IMR-90 (cell line): ENCODE measurements around the gene PTPRK. TPM values are rescaled to one million over a fixed set of nuclear protein-coding genes. Genes with fewer than 3 reads are reported as not detected.

Experiments used
- ATAC-seq: fragments of 200-7000 bp; cut with Tn5 transposase; 2 replicates; pipeline ENCODE4 v1.9.1; 2020; ENCODE audit warnings: low read depth, mild to moderate bottlenecking, moderate library complexity
- BruUV-seq: library from RNA; stranded (reverse); fragments of 400-500 nt; replicated peaks from 2 replicates; lab custom pipeline; 2021; lab: Mats Ljungman, UMichigan
- CTCF ChIA-PET: fragments of 300-600 bp; formaldehyde crosslinking; extraction: SDS; loops from one replicate; lab custom pipeline; 2021; ENCODE audit warnings: antibody characterized with exemption; lab: Yijun Ruan, JAX
- POLR2A ChIA-PET: fragments of 300-600 bp; sonication (Branson Sonifier 250); formaldehyde crosslinking; loops from one replicate; lab custom pipeline; 2022; ENCODE audit warnings: antibody characterized with exemption; ENCODE audit not compliant: unreplicated experiment; lab: Charles Lee
- DNase-seq: peaks from one replicate; pipeline ENCODE4 v3.0.0; 2013
- H2AFZ ChIP-seq: replicated peaks from 2 replicates; pipeline ENCODE3; 2013; ENCODE audit warnings: low read length, mild to moderate bottlenecking; ENCODE audit not compliant: poor library complexity
- H2AK5ac ChIP-seq: 2 replicates; pipeline ENCODE4 v1.6.1; 2013; ENCODE audit warnings: low read depth, low read length, inconsistent platforms
- H2AK9ac ChIP-seq: replicated peaks from 2 replicates; pipeline ENCODE3; 2013; ENCODE audit warnings: mild to moderate bottlenecking, low read depth, low read length, moderate library complexity; ENCODE audit not compliant: poor library complexity
- H2BK120ac ChIP-seq: 2 replicates; pipeline ENCODE4 v1.6.1; 2013; ENCODE audit warnings: low read depth, low read length, inconsistent platforms
- H2BK15ac ChIP-seq: 3 replicates; pipeline ENCODE4 v1.6.1; 2013; ENCODE audit warnings: low read depth, low read length, inconsistent platforms
- H2BK20ac ChIP-seq: 2 replicates; pipeline ENCODE4 v1.6.1; 2013; ENCODE audit warnings: low read depth, mild to moderate bottlenecking, inconsistent platforms, low read length, moderate library complexity
- H2BK5ac ChIP-seq: 2 replicates; pipeline ENCODE4 v1.6.1; 2013; ENCODE audit warnings: mild to moderate bottlenecking, low read depth, low read length, inconsistent platforms; ENCODE audit not compliant: poor library complexity, severe bottlenecking
- H3K14ac ChIP-seq: replicated peaks from 2 replicates; pipeline ENCODE4 v1.6.1; 2013; ENCODE audit warnings: low read depth, low read length, inconsistent platforms
- H3K18ac ChIP-seq: 2 replicates; pipeline ENCODE4 v1.6.1; 2013; ENCODE audit warnings: low read depth, low read length, control low read depth
- H3K23ac ChIP-seq: 2 replicates; pipeline ENCODE4 v1.6.1; 2013; ENCODE audit warnings: low read depth, low read length, inconsistent platforms
- H3K27ac ChIP-seq: 2 replicates; pipeline ENCODE4 v1.5.1; 2013; ENCODE audit warnings: mild to moderate bottlenecking, control low read depth, low read length; ENCODE audit not compliant: insufficient read depth
- H3K27me3 ChIP-seq: 2 replicates; pipeline ENCODE4 v1.6.1; 2013; ENCODE audit warnings: low read length; ENCODE audit not compliant: control insufficient read depth, insufficient read depth
- H3K36me3 ChIP-seq: 2 replicates; pipeline ENCODE4 v1.6.1; 2013; ENCODE audit warnings: low read length, mixed read lengths; ENCODE audit not compliant: control insufficient read depth, insufficient read depth
- H3K4ac ChIP-seq: 2 replicates; pipeline ENCODE4 v1.6.1; 2013; ENCODE audit warnings: low read depth, low read length, inconsistent platforms
- H3K4me1 ChIP-seq: 2 replicates; pipeline ENCODE4 v1.6.1; 2013; ENCODE audit warnings: low read length, mixed read lengths; ENCODE audit not compliant: control insufficient read depth, insufficient read depth
- H3K4me2 ChIP-seq: 2 replicates; pipeline ENCODE4 v1.6.1; 2013; ENCODE audit warnings: low read depth, mild to moderate bottlenecking, control low read depth, low read length, moderate library complexity
- H3K4me3 ChIP-seq: 2 replicates; pipeline ENCODE4 v1.5.1; 2013; ENCODE audit warnings: low read depth, mild to moderate bottlenecking, control low read depth, low read length, moderate library complexity; ENCODE audit not compliant: insufficient read depth
- H3K56ac ChIP-seq: 2 replicates; pipeline ENCODE4 v1.6.1; 2013; ENCODE audit warnings: low read length, inconsistent platforms; ENCODE audit not compliant: insufficient read depth; ENCODE audit errors: extremely low read depth
- H3K79me1 ChIP-seq, 2 experiments: 2 replicates each; pipeline ENCODE4 v1.6.1; 2013; ENCODE audit warnings: low read length in 2 of 2, inconsistent platforms in 1 of 2, low read depth in 1 of 2
- H3K9ac ChIP-seq: 2 replicates; pipeline ENCODE4 v1.6.1; 2013; ENCODE audit warnings: low read depth, low read length, control low read depth
- H3K9me1 ChIP-seq: 2 replicates; pipeline ENCODE4 v1.6.1; 2013; ENCODE audit warnings: low read length, inconsistent platforms; ENCODE audit not compliant: insufficient read depth
- H3K9me3 ChIP-seq: 2 replicates; pipeline ENCODE4 v1.6.1; 2013; ENCODE audit warnings: low read length; ENCODE audit not compliant: control insufficient read depth, insufficient read depth
- H4K20me1 ChIP-seq: 2 replicates; pipeline ENCODE4 v1.6.1; 2013; ENCODE audit warnings: low read length, inconsistent platforms; ENCODE audit not compliant: insufficient read depth
- H4K5ac ChIP-seq: 2 replicates; pipeline ENCODE4 v1.6.1; 2013; ENCODE audit warnings: mild to moderate bottlenecking, low read depth, low read length, control low read depth
- H4K8ac ChIP-seq, 2 experiments: 2 replicates each; pipeline ENCODE4 v1.6.1; 2013; ENCODE audit warnings: low read depth in 2 of 2, low read length in 2 of 2, control low read depth in 1 of 2, inconsistent platforms in 1 of 2
- H4K91ac ChIP-seq: 2 replicates; pipeline ENCODE4 v1.6.1; 2013; ENCODE audit warnings: low read depth, low read length, inconsistent platforms; ENCODE audit not compliant: insufficient read depth
- BHLHE40 ChIP-seq: fragments of 150-350 bp; IDR thresholded peaks from 2 replicates; pipeline ENCODE4 v1.6.1; 2016; ENCODE audit warnings: mild to moderate bottlenecking, low read depth, low read length
- CEBPB ChIP-seq: IDR thresholded peaks from 2 replicates; pipeline ENCODE4 v1.6.1; 2012; ENCODE audit warnings: low read depth, low read length, improper control_type of control experiment
- ELK1 ChIP-seq: fragments of 150-350 bp; IDR thresholded peaks from 2 replicates; pipeline ENCODE4 v1.6.1; 2016; ENCODE audit warnings: low read depth, mild to moderate bottlenecking, low read length, moderate library complexity, borderline replicate concordance
- FOS ChIP-seq: fragments of 150-350 bp; IDR thresholded peaks from 2 replicates; pipeline ENCODE4 v1.6.1; 2016; ENCODE audit warnings: low read depth, low read length
- MAZ ChIP-seq: IDR thresholded peaks from 2 replicates; pipeline ENCODE4 v1.6.1; 2012; ENCODE audit warnings: low read depth, mild to moderate bottlenecking, low read length, improper control_type of control experiment, moderate library complexity, borderline replicate concordance
- MXI1 ChIP-seq: IDR thresholded peaks from 2 replicates; pipeline ENCODE4 v1.6.1; 2012; ENCODE audit warnings: low read depth, mild to moderate bottlenecking, low read length, moderate library complexity, borderline replicate concordance
- NFE2L2 ChIP-seq: fragments of 150-350 bp; IDR thresholded peaks from 2 replicates; pipeline ENCODE4 v1.6.1; 2016; ENCODE audit warnings: low read depth, mild to moderate bottlenecking, low read length
- RAD21 ChIP-seq: IDR thresholded peaks from 2 replicates; pipeline ENCODE4 v1.6.1; 2012; ENCODE audit warnings: low read length, improper control_type of control experiment
- SMC3 ChIP-seq: fragments of 150-350 bp; IDR thresholded peaks from 2 replicates; pipeline ENCODE4 v1.6.1; 2016; ENCODE audit warnings: low read depth, mild to moderate bottlenecking, antibody characterized with exemption, low read length, moderate library complexity
- WGBS, 2 experiments: methylation state at CpG; one replicate each; pipeline versions ENCODE4 v1.1.5 to v1.1.7; 2013; ENCODE audit warnings: missing lambda C conversion rate in 2 of 2; ENCODE audit not compliant: insufficient read length in 1 of 2; ENCODE audit errors: extremely low coverage in 2 of 2; 5-methylcytosine and 5-hydroxymethylcytosine counted together
- dilution Hi-C: fragments of 300-500 bp; cut with HindIII; formaldehyde crosslinking; loops from one replicate; pipeline ENCODE4 v1.14.3; 2018; ENCODE audit warnings: low sequenced_read_pairs; ENCODE audit not compliant: unreplicated experiment
- in situ Hi-C: fragments of 300-500 bp; cut with MboI; formaldehyde crosslinking; loops from 3 replicates; pipeline ENCODE4 v1.14.3; 2019; ENCODE audit warnings: low sequenced_read_pairs, inconsistent platforms, mixed read lengths
- intact Hi-C: fragments of 100-400 bp; cut with micrococcal nuclease; formaldehyde crosslinking; loops from 2 replicates; pipeline ENCODE4 v1.10.0; 2022
- polyA plus RNA-seq, 3 experiments: library from polyadenylated mRNA; depleted of rRNA; stranded (reverse); fragments of >200 nt; gene quantifications; 2 replicates each; pipeline ENCODE4 v1.2.3, GENCODE V29; 2012; ENCODE audit warnings: low replicate concordance in 1 of 3
- total RNA-seq: library from RNA; depleted of rRNA; stranded (reverse); fragments of >200 nt; gene quantifications from 2 replicates; pipeline ENCODE4 v1.2.3, GENCODE V29; 2012
- TF ChIP-seq, protein P1 (sequence below): fragments of 150-350 bp; IDR thresholded peaks from 2 replicates; pipeline ENCODE4 v1.6.1; 2017; ENCODE audit warnings: mild to moderate bottlenecking, antibody characterized with exemption, low read length, low read depth

The PTPRK gene
- total and polyA plus RNA-seq, 2 of the 4 experiments (the other 2 are of a cell fraction): 18.0 to 80.8 TPM

DNA sequence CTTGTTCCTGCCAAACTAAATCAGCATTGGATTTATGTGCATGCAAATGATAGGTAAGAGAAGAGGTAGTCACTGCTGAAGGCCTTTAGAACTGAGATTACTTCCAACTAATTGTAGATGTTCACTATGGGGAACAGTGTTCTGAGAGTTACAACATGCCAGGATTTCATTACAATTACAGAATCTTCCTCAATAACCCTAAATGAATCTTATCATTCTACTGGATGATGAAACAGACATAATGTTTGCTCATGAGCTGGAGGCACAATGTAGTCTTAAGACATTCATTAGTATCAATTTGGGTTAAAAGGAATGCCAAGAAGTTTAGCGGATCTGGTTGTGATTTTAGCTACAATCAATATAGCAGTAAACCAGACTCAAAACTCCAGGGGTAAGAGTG lies 370.6 kb downstream of the PTPRK start:
- Histone ChIP-seq H4K20me1 (no peaks in the 10 kb centered on the region), H2AK9ac (no peak overlapping the region), H3K4me2 (no peak overlapping the region), H2AFZ (no peak overlapping the region), H4K8ac (no peak overlapping the region), H4K91ac (no peak overlapping the region), H3K4me3 (no peak overlapping the region), H3K9me1 (no peaks in the 10 kb centered on the region), H3K27me3 (no peaks in the 10 kb centered on the region), H3K14ac (no peak overlapping the region), H3K23ac (no peak overlapping the region), H3K9ac (no peak overlapping the region), H3K9me3 (no peaks in the 10 kb centered on the region), H3K56ac (no peak overlapping the region), H2BK20ac (no peak overlapping the region), H2BK120ac (no peak overlapping the region), H2BK5ac (no peak overlapping the region), H2AK5ac (no peak overlapping the region), H3K4me1 (peaks cover 2% of the 10 kb centered on the region; the same call in 1 of the 2 replicates), H2BK15ac (no peak overlapping the region), H3K79me1 (peaks cover 2 to 7% of the 10 kb centered on the region in 2 experiments; a peak in 2 of 4 replicates), H3K27ac (no peak overlapping the region), H3K4ac (no peak overlapping the region), H3K36me3 (no peaks in the 10 kb centered on the region), H4K5ac (no peak overlapping the region), H3K18ac (no peak overlapping the region)
- ChIA-PET CTCF (interaction anchor here (0.8 kb wide), 1 partner anchor 10 kb away, joined by 3 read pairs; no protein-coding TSS in a partner anchor), POLR2A (no interaction called here)
- in situ Hi-C loops: no loop called here
- DNase-seq (no peak), ATAC-seq (no peak)
- dilution Hi-C loops: no loop called here
- no peak for TF ChIP-seq BHLHE40
- no peak for TF ChIP-seq CEBPB
- TF ChIP-seq ELK1: no peak
- TF ChIP-seq, protein P1, sequence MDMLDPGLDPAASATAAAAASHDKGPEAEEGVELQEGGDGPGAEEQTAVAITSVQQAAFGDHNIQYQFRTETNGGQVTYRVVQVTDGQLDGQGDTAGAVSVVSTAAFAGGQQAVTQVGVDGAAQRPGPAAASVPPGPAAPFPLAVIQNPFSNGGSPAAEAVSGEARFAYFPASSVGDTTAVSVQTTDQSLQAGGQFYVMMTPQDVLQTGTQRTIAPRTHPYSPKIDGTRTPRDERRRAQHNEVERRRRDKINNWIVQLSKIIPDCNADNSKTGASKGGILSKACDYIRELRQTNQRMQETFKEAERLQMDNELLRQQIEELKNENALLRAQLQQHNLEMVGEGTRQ: no peak
- no peak for TF ChIP-seq MXI1
- no peak for TF ChIP-seq MAZ
- TF ChIP-seq NFE2L2: no peak
- no peak for TF ChIP-seq RAD21
- no peak for TF ChIP-seq SMC3
- no peak for TF ChIP-seq FOS
- no TSS peak for BruUV-seq
- intact Hi-C loops: no loop called here
- no CpG with 5 or more reads among the region's 1 CpG for WGBS, 2 experiments
